Epithelial cell of prostate (primary cell): ENCODE results near the gene RORC.

Experiments used
- DNase-seq: peaks from one replicate; pipeline ENCODE4 v3.0.0-alpha.2; 2011; ENCODE audit warnings: low read depth, low spot score
- H3K27ac ChIP-seq: fragments of 450-650 bp; 2 replicates; pipeline ENCODE4 v1.5.1; 2017; ENCODE audit warnings: mild to moderate bottlenecking

The RORC gene

GRCh38 chr1:151830055-151830454 is 1.5 kb downstream of the RORC start:
- H3K27ac ChIP-seq, result no peak overlapping the region

GRCh38 chr1:151829352-151830046 is 2.1 kb downstream of the RORC start:
- no peak overlapping the region for H3K27ac ChIP-seq

More at GRCh38 chr1:151830055-151830454, 1.5 kb downstream of the RORC start:
- no peak for DNase-seq

DNA sequence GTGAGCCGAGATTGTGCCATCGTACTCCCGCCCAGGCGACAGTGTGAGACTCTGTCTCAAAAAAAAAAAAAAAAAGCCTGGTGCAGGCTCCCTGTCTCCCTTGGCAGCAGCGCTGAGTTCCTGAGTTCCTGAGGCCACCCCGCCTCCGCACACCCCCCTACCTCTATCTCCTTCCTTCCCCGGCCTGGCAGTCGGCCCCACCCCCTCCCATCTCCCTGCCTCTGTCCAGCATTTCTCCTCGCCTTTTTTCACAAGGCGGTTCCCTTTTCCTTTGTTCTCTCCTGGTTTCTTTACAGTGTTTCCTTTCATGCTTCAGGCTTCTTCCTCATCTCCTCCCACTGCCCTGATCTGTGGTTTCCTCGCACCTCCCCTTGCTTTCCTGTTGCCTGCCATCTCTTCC is 2.7 kb downstream of the RORC start:
- no peak for DNase-seq
- H3K27ac ChIP-seq, result no peak overlapping the region

More at GRCh38 chr1:151829352-151830046, 2.1 kb downstream of the RORC start:
- DNase-seq, result no peak

DNA sequence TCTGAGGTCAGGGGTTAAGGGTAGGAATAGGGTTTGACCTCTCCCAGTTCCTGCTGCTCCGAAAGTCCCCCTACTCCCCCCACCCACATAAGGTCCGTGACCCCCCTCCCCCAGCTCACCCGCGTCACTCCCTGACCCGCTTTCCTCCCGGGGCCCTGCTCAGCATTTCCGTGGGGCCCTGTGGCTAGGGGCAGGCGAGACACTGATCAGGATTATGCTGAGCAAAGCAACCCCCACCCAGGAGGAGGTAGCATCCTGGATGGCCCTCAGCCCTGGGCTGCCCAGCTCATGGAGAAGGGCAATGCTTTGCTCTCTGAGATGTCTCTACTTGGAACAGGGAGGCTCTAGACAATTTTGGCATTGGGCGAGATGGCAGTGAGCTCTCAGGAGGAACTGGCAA is 3.7 kb downstream of the RORC start:
- DNase-seq, result no peak
- no peak overlapping the region for H3K27ac ChIP-seq

GRCh38 chr1:151825751-151826660 is 5.6 kb downstream of the RORC start:
- no peak for DNase-seq
- H3K27ac ChIP-seq, result no peak overlapping the region

- H3K27ac ChIP-seq, result no peak overlapping the region
- DNase-seq, result no peak
These were observed 6.4 kb downstream of the RORC start for GRCh38 chr1:151825204-151825603.

- H3K27ac ChIP-seq, result no peak overlapping the region
- DNase-seq, result no peak
These were observed 8.4 kb downstream of the RORC start for GRCh38 chr1:151823175-151823574.

GRCh38 chr1:151822404-151822803 is 9.2 kb downstream of the RORC start:
- H3K27ac ChIP-seq, result no peak overlapping the region
- DNase-seq, result no peak

DNA sequence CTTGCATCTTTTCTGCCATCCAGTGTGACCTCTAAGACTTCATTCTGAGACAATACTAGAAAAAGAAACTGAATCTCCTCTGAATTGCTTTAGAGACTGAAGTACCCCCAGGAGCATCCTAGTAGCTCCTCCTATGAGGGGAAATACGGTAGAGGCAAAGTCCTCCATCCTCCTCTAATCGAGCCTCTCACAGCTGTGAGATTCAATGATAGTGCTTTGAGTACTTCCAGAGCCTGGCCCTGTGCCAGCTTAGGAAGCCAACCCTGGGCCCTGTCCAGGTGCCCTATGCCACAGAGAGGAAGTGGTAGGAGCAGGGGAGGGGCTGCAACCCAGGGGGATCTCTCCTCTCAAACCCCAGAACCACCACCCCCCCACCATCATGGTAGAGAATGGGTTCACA is 10.7 kb downstream of the RORC start:
- no peak overlapping the region for H3K27ac ChIP-seq
- no peak for DNase-seq

DNA sequence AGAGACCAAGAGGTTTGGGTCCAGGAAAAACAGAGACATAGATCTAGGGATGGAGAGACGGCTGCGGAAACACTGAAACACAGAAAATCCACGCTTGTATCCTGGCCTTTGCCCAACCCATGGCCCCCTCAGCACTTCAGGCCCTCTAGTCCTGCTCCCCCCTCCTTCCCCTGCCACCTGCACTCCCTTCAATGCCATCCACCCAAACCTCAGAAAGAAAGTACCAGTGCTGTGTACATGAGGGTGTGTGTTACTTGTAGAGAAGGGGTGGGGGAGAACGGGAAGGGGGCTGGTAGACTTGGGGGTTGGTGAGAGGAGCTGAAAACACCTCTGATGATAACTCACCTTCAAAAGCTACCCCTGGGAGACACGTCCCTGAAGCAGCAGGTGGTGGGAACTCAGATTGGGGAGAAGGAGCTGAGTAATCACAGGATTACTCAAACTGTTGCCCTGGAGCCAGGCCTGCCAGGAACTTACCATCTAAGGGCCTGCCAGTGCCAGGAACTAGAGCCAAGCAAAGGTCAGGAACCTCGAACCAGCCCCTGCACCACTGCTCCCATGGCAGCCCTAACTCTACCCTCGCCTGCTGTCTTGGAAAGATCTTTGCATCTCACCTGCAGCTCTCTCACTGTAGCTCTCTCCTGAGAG is 11.5 kb downstream of the RORC start:
- no peak for DNase-seq
- H3K27ac ChIP-seq, result no peak overlapping the region

DNA sequence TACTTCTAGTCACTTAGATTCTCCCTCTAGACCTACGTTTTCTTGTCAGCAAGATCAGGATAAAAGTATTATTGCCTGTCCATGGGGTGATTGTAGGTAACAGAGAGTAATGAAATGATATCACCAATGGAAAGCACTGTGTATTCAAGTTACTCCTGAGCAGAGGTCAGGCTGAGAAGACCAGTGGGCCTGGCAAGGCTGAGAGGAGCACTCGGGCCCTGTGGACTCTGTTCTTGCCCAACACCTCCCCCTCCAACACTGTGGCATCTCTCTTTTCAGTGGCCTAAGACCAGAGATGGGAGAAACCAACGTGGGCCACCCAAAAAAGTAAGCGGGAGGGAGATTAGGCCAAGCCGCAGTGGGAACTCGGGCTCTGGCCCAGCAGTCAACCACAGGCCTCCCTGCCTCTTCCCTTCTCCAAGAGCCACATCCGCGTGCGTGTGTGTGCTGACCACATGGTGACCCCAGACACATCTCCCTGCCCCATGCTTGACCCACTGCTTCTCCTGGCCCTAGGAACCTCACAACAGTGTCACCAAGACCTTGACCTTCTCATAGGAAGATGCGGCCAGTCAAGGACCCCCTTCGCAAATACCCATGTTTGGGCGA is 12.3 kb downstream of the RORC start:
- no peak overlapping the region for H3K27ac ChIP-seq
- DNase-seq, result no peak

GRCh38 chr1:151817353-151817730 is 14.3 kb downstream of the RORC start:
- no peak overlapping the region for H3K27ac ChIP-seq
- no peak for DNase-seq

DNA sequence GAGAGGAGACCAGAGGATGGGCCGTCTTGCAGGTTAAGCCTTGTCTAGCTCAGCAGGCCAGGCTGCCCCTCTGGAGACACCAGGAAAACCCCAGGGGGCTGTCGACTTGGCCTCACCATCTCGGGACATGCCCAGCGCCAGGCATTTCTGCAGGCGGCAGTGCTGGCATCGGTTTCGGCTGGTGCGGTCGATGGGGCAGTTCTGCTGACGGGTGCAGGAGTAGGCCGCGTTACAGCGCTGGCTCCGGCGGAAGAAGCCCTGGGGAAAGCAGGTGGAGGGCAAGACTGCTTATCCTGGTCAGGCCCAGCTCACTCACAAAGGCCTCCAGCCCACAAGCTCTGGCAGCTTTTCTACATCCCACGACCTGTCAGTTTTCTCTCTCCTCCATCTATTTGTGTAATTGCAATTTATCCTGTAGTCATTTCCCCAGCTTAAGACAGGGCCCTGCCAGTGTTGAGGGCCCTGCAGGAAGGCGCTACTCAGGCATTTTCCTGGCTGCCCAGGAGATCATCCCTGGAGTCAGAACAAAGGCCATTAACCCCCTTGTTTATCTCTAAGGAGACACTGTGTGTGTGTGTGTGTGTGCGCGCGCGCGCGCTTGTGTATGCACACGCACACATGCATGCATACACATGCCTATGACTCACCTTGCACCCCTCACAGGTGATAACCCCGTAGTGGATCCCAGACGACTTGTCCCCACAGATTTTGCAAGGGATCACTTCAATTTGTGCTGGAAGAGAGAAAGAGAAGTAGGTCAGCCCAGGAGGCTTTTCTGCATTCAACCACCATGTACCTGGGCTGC is 14.9 kb downstream of the RORC start:
- H3K27ac ChIP-seq, result no peak overlapping the region
- DNase-seq, result no peak

- no peak overlapping the region for H3K27ac ChIP-seq
- DNase-seq, result no peak
These were observed 15.8 kb downstream of the RORC start for GRCh38 chr1:151815716-151816327.

DNA sequence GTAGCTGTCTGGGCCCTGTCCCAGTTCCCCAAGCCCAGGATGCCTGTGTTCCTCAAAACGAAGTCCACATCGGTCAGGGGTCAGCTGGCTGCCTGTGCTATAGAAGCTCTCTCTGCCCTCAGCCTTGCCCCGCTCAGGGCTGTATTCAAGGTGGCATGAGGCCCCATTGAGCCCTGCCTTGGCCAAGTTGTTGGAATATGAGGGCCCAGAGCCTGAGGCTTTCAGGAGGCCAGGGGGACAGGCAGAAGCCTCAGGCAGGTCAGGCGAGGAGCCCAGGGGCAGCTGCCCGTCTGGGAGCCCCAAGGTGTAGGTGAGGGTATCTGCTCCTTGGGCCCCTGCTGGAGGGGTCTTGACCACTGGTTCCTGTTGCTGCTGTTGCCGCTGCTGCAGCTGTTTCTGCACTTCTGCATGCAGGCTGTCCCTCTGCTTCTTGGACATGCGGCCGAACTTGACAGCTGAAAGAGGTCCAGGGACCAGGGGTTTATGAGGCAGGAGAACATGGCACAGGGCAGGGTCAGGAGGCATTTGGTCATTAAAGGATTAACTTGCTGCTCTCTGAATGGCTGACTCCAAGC is 16.5 kb downstream of the RORC start:
- no peak overlapping the region for H3K27ac ChIP-seq
- DNase-seq, result no peak

DNA sequence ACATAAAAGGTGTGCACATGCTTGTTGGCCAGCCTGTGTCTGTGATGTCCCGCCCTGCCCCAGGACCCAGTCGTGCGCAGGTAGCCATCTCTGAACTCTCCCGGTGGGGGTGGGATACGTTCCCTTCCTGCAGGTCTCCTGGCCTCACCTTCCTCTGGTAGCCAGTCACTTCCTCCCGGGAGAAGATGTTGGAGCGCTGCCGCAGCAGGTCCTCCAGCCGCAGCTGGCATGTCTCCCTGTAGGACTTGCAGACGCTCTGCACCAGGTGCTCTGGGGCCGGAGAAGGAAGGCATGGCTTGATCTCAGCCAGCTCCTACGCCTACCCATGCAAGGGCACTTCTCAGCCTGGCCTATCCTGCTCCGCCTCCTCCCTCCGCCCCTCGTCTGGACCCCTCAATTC is 17.2 kb downstream of the RORC start:
- H3K27ac ChIP-seq, result no peak overlapping the region
- no peak for DNase-seq

- no peak for DNase-seq
- H3K27ac ChIP-seq, result no peak overlapping the region
These were observed 18.2 kb downstream of the RORC start for GRCh38 chr1:151813271-151813977.

DNA sequence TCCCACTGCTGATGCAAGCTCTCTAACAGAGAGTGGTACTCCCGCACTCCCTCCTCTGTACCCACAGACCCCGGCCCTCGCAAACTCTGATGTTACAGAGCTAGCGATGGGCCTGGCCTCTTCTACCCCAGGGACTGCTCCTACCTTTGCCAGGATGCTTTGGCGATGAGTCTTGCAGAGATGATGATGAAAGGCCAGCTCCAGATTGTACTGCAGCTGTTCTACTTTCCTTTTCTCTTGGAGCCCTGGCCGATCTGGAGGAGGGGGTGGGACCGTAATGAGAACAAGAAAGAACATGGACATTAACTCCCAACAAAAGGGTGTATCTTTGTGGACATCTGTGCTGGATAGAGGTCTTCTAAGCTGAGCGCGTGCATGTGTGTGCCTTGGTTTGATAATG is 20.4 kb downstream of the RORC start:
- no peak for DNase-seq
- H3K27ac ChIP-seq, result no peak overlapping the region
